Renal cortical epithelial cell (primary cell): ENCODE data around the gene LSM3. TPM values are rescaled to one million over a fixed set of nuclear protein-coding genes. Genes with fewer than 3 reads are reported as not detected.

Experiments used
- DNase-seq: peaks from one replicate; pipeline ENCODE4 v3.0.0-alpha.2; 2011; ENCODE audit warnings: low read depth
- total RNA-seq: library from RNA; depleted of rRNA; stranded (reverse); fragments of >200 nt; gene quantifications from 2 replicates; pipeline ENCODE4 v1.2.3, GENCODE V29; 2014

LSM3 gene
- total RNA-seq, 1 donor from 2014 or later = 10.4 TPM

- no peak for DNase-seq
These were observed 21.7 kb downstream of the LSM3 start for GRCh38 chr3:14200276-14200675.

- no peak for DNase-seq
These were observed 22.2 kb downstream of the LSM3 start for GRCh38 chr3:14200841-14201240.

DNA sequence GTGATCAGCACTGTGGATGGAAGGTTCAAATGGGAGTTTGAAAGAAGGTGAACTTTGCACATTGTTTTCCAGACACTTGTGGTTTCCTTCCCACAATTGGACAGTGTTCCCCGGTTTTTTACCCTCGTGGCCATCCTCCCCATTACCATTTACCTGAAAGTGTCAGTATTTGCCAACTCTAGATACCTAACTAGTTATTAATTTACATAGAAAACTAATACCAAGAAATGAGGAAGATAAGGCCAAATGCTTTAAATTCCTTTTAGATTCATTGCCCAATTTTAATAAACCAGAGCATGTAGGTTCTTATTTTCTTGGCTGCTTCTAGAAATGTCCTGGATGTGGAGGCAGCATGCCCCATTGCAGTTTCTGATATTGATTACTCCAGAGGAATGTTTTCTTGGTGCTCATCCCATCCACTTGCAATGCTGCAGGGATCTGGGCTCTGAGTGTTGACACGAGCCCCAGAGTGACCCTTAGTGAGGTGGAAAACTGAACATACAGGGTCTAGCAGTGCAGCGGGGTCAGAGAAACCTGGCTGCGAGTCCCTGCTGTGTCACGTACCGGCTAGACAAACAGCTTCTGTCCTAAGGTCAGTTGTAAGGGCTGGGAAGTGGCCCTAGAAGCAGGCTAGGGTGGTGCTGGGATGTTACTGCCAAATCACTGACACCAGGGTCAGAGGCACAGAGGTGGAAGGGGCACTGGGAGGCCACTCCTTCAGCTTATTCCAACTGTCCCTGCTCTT, 23.5 kb downstream of the LSM3 start:
- DNase-seq = peak; percentile 76

- no peak for DNase-seq
These were observed 24.4 kb downstream of the LSM3 start for GRCh38 chr3:14202874-14203520.

DNA sequence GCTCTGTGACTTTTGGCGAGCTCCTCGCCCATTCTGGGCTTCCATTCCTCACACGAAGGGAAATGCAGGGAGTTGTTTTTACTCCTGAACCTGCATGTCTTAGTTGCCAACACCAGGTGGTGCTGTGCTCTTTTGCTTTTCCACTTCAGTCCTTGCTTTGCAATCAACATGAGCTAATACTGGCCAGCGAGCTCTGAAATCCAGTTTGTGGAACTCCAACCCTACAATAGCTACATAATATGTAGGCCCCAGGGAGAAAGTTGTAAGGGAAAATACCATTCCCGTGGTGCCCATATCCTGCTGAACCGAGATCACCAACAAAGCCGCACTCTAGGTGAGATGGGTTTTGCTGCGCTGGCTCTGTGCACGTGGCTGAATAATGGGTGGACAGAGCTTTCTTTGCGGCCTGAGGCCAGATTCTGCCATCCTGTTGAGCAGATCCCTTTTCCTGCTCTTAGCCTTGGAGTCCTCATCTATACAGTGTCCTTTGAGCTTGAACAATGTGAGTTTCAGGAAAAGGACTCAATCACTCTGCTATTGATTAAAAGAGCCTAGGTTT, 25.0 kb downstream of the LSM3 start:
- peak; percentile 84 for DNase-seq

DNA sequence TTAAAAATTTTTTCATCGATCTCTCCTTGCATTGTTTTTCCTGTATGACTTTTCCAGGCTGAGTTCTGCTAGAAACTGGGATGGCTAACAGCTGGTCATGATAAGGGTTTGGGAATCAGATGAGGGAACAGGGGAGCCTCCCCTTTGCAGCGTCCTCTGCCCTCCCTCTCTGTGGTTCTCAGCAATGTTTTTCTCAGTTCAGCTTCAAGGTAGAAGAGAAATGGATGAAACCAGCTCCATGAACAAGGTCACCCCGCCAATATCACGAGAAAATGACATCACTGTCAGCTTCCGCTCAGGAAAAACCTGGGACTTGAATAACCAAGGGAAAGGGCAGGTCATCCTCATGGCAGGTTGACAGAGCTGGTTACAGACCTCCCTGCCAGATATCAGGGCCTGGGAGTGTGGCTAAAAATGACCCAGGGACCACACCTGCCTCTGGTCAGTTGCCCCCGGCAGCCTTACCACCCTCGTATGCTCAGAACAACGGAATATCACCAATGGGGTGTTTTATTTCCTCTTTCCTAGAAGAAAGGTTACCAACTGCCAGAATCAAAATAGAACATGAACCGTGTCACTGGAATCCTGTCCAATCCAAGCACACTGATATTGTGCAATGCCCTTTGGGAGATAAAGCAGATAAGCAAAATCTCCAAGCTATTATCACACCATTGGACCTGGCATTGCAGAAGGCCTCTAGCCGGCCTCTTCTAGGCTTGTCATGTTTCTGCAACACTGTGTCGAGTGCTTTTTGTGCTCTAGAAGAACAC, 26.1 kb downstream of the LSM3 start:
- DNase-seq = no peak

DNA sequence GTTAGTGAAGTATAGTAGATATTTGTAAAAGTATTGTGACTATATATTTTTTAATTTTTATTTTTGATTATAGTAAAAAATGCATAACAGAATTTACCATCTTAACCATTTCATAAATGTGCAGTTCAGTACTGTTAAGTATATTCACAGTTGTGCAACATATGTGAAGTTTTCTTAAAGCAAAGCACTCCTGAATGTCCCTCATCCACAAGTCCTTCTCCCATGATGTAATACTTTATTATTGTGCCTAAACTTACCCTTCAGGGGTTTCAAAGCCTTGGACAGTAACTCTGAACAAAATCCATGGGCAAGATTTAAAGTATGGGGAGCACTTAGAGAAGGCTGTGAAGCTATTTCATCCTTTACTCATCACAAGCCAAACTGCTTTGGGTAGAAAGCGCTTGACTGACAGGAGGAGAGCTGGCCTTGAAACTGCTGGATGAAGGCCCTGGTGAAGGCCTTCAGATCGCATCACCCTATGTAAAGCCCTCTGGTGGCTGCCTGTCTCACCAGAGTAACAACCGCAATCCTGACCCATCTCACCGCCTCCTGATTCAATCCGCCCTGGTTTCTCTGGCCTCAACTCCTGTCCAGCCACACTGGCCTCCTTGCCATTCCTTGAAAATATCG, 28.0 kb downstream of the LSM3 start:
- no peak for DNase-seq

GRCh38 chr3:14208168-14208567, 29.6 kb downstream of the LSM3 start:
- no peak for DNase-seq

DNA sequence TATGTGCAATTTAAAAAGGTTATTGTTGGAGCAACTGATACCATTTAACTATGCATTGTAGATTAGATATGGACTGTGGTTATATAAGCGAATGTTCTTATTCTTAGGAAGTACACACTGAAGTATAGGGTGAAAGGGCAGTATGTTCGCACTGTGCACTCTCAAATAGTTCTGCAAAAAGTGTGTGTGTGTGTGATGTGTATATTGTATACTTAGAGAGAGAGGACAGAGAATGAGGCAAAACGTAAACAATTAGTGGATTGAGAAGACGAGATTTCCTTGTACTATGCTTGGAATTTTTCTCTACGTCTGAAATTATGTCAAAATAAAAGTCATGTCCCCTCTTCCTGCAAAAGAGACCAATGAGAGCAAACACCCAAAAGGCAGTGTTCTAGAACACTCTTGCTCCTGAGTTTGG, 30.4 kb downstream of the LSM3 start:
- no peak for DNase-seq

DNA sequence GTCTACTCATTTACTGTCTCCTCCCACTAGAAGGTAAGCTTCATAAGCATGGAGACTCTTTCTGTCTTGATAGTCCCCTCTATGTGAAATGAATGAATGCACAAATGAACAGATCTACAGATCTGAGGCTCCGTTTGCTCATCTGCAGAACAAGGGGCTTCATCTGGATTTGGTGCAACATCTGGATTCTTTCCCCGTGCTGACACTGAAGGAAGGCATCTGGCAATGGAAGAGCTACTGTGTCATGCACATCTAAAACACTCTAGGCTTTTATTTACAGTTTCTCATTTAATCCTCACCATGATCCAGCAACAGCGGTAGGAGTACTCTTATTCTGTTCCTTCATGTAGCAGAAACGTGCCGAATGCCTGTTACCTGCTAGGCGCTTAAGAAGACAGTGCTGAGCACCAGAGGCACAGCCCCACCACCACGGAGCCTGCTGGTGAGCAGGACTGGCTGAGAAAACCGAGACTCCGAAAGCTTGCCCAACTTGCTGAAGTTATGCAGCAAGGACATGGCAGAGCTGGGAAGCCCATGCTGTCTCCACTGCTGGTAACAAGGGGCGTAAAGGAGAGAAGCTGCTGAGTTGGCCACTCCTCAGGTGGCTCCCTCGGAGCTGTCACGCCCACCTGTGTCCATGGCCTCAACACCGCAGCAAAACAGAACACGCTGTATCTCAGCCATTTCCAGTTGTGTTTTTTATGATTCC, 31.1 kb downstream of the LSM3 start:
- DNase-seq = no peak

DNA sequence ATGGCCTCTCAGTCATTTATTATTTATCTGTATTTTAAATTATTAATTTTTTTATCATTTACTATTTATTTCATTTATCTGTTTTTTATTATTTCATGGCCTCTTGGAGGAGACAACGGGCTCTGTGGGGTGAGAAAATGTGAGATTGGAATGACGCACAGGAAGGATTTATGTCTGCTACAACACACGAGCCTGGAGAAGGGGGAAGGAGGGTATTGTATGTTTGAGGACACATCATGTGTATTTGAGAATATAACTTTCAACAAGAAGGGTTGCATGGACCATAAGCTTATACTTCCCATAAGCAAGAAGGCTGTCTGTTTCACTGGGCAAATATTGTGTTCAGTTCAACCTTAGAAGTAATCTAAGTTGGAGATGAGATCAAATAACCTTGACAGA, 31.7 kb downstream of the LSM3 start:
- DNase-seq = no peak

- peak; percentile 95 for DNase-seq
These were observed 32.4 kb downstream of the LSM3 start for GRCh38 chr3:14210843-14211594.

- DNase-seq = no peak
These were observed 33.0 kb downstream of the LSM3 start for GRCh38 chr3:14211621-14212020.

- no peak for DNase-seq
These were observed 33.4 kb downstream of the LSM3 start for GRCh38 chr3:14212032-14212431.

GRCh38 chr3:14213066-14213774, 34.6 kb downstream of the LSM3 start:
- DNase-seq = no peak

GRCh38 chr3:14214764-14215163, 36.1 kb downstream of the LSM3 start:
- no peak for DNase-seq

DNA sequence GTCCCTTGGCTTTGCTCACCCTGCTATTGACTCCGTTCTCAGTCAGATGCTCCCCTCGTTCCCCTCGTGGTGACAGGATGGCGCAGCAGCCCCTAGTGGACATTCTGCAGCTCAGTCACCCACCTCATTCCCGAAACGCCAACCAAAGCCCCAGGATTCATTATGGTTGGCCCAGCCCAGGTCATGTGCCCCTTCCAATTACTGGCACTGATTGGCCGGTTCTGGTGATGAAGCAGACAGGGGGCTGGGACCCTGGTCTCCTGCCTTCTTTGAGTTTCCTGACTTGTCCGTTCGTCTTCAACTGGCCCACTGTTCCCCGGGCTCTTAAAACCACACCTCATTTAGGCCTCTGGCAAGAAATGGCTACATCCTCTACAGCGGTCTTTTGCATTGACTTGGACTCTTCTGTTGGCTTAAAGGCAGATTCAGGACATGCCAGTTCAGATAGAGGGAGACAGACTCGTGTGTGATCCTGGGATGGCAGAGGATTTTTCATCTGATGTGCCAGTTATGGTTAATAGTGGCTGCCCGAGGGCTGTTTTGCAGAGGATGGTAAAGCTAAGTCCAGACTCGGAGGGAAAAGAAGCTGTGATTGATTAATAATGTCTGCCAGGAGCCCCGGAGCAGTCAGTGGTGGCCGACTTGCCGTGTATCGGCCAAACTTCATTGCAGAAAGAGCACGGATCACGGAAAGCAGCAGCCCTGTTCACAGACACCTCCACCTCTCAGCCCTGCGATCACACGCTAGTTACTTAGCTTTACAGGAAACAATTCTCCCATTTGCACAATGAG, 37.8 kb downstream of the LSM3 start:
- no peak for DNase-seq

DNA sequence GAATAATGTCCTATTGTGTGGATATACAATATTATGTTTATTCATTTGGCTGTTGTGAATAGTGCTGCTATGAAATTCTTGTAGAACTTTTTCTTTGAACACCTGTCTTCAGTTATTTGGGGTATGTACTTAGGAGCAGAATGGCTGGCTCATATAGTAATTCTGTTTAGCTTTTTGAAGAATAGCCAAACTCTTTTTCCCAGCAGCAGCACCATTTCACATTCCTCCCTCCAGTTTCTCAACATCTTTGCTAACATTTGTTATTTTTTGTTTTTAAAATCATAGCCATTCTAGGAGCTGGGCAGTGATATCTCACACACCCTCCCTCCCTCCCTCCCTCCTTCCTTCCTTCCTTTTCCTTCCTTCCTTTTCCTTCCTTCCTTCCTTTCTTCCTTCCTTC, 39.7 kb downstream of the LSM3 start:
- no peak for DNase-seq

DNA sequence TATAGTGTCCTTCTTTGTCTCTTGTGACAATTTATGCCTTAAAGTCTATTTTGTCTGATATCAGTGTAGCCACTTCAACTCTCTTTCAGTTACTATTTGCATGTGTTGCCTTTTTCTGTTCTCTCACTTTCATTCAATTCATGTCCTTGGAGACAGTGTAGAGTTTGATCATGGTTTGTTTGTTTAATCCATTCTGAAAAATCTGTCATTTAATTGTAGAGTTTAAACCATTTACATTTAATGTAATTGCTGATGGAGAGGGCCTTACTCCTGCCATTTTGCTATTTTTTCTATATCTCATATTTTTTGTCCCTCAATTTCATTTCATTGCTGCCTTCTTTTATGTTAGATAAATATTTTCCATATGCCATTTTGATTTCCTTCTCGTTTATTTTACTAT, 42.3 kb downstream of the LSM3 start:
- no peak for DNase-seq
